WTC11 (cell line): Measurements from ENCODE around the gene PFKFB3. TPM values are rescaled to one million over a fixed set of nuclear protein-coding genes. Genes with fewer than 3 reads are reported as not detected.

Source experiments
- ATAC-seq: fragments of 200-7000 bp; cut with Tn5 transposase; 2 replicates; pipeline ENCODE4 v1.10.0; 2021; ENCODE audit warnings: mild to moderate bottlenecking, moderate library complexity
- CTCF ChIA-PET: fragments of 300-600 bp; sonication (Branson Sonifier 250); formaldehyde crosslinking; loops from one replicate; lab custom pipeline; 2021; ENCODE audit warnings: antibody characterized with exemption; lab: Charles Lee
- POLR2A ChIA-PET: fragments of 350-600 bp; sonication (Branson Sonifier 250); formaldehyde crosslinking; loops from one replicate; lab custom pipeline; 2021; ENCODE audit warnings: antibody characterized with exemption; lab: Charles Lee
- DNase-seq: peaks from one replicate; pipeline ENCODE4 v3.0.0; 2021; ENCODE audit warnings: low spot score
- H3K27ac Mint-ChIP-seq: 2 replicates; pipeline ENCODE4 v1.8.0; 2021; ENCODE audit warnings: mixed read lengths
- H3K27me3 Mint-ChIP-seq: 2 replicates; pipeline ENCODE4 v1.8.0; 2021; ENCODE audit warnings: low read depth, mild to moderate bottlenecking, moderate library complexity, mixed read lengths
- H3K36me3 Mint-ChIP-seq: 2 replicates; pipeline ENCODE4 v1.8.0; 2021; ENCODE audit warnings: mixed read lengths
- H3K4me1 Mint-ChIP-seq: 2 replicates; pipeline ENCODE4 v1.8.0; 2022; ENCODE audit warnings: mixed read lengths
- H3K4me3 Mint-ChIP-seq: 2 replicates; pipeline ENCODE4 v1.8.0; 2021; ENCODE audit warnings: mild to moderate bottlenecking, moderate library complexity, mixed read lengths
- H3K9me3 Mint-ChIP-seq: 2 replicates; pipeline ENCODE4 v1.8.0; 2021; ENCODE audit warnings: mixed read lengths
- CBFB ChIP-seq: sonication (generic); formaldehyde crosslinking; IDR thresholded peaks from 2 replicates; pipeline ENCODE4 v1.8.1; 2022; ENCODE audit warnings: mild to moderate bottlenecking, low read depth, missing genetic modification reagents
- ELF4 ChIP-seq: sonication (generic); formaldehyde crosslinking; IDR thresholded peaks from 2 replicates; pipeline ENCODE4 v1.8.1; 2022; ENCODE audit warnings: low read depth, mild to moderate bottlenecking, moderate library complexity, missing genetic modification reagents
- FOXJ3 ChIP-seq: sonication (generic); formaldehyde crosslinking; IDR thresholded peaks from 2 replicates; pipeline ENCODE4 v1.9.0; 2021; ENCODE audit warnings: missing genetic modification reagents, mild to moderate bottlenecking, borderline replicate concordance
- GTF2I ChIP-seq: fragments of 250-450 bp; sonication (Bioruptor Pico); conservative IDR thresholded peaks from 2 replicates; pipeline ENCODE4 v1.4.0; 2021; ENCODE audit warnings: mild to moderate bottlenecking
- IRF2 ChIP-seq: sonication (generic); formaldehyde crosslinking; IDR thresholded peaks from 2 replicates; pipeline ENCODE4 v1.8.0; 2022; ENCODE audit warnings: low read depth, missing genetic modification reagents, borderline replicate concordance
- JAZF1 ChIP-seq: fragments of 250-450 bp; sonication (Bioruptor Pico); IDR thresholded peaks from 2 replicates; pipeline ENCODE4 v1.9.0; 2021; ENCODE audit warnings: moderate library complexity, mild to moderate bottlenecking, inconsistent platforms
- KAT7 ChIP-seq: sonication (generic); formaldehyde crosslinking; IDR thresholded peaks from 2 replicates; pipeline ENCODE4 v1.8.1; 2023; ENCODE audit warnings: missing genetic modification reagents, mild to moderate bottlenecking, borderline replicate concordance
- MXD4 ChIP-seq: fragments of 250-450 bp; sonication (Bioruptor Pico); IDR thresholded peaks from 2 replicates; pipeline ENCODE4 v1.8.0; 2021; ENCODE audit warnings: mild to moderate bottlenecking, moderate library complexity, borderline replicate concordance
- NFE2L1 ChIP-seq: sonication (generic); formaldehyde crosslinking; IDR thresholded peaks from 2 replicates; pipeline ENCODE4 v1.8.1; 2023; ENCODE audit warnings: missing genetic modification reagents
- NFYB ChIP-seq: sonication (generic); formaldehyde crosslinking; conservative IDR thresholded peaks from 2 replicates; pipeline ENCODE4 v1.8.0; 2022; ENCODE audit warnings: low read depth, missing genetic modification reagents
- OVOL2 ChIP-seq: fragments of 250-450 bp; sonication (Bioruptor Pico); IDR thresholded peaks from 2 replicates; pipeline ENCODE4 v1.9.0; 2021; ENCODE audit warnings: mild to moderate bottlenecking, borderline replicate concordance
- RELA ChIP-seq: sonication (generic); formaldehyde crosslinking; IDR thresholded peaks from 2 replicates; pipeline ENCODE4 v1.8.1; 2022; ENCODE audit warnings: missing genetic modification reagents, mild to moderate bottlenecking, borderline replicate concordance
- SMAD4 ChIP-seq: sonication (generic); formaldehyde crosslinking; IDR thresholded peaks from 2 replicates; pipeline ENCODE4 v1.8.0; 2022; ENCODE audit warnings: mild to moderate bottlenecking, missing genetic modification reagents
- TEAD1 ChIP-seq: sonication (generic); formaldehyde crosslinking; IDR thresholded peaks from 2 replicates; pipeline ENCODE4 v1.8.0; 2022; ENCODE audit warnings: mild to moderate bottlenecking, missing genetic modification reagents
- ZBTB21 ChIP-seq: sonication (generic); formaldehyde crosslinking; IDR thresholded peaks from 2 replicates; pipeline ENCODE4 v1.8.1; 2023; ENCODE audit warnings: mild to moderate bottlenecking, missing genetic modification reagents, borderline replicate concordance
- ZNF263 ChIP-seq: sonication (generic); formaldehyde crosslinking; IDR thresholded peaks from 2 replicates; pipeline ENCODE4 v1.8.1; 2022; ENCODE audit warnings: low read depth, mild to moderate bottlenecking, moderate library complexity, missing genetic modification reagents
- ZNF396 ChIP-seq: fragments of 250-450 bp; sonication (Bioruptor Pico); IDR thresholded peaks from 2 replicates; pipeline ENCODE4 v1.8.0; 2021; ENCODE audit warnings: mild to moderate bottlenecking, moderate library complexity, borderline replicate concordance
- total RNA-seq: library from RNA; stranded (reverse); gene quantifications from 3 replicates; pipeline ENCODE4 v1.2.3, GENCODE V29; 2021
- TF ChIP-seq, protein P1 (sequence below): sonication (generic); formaldehyde crosslinking; IDR thresholded peaks from 2 replicates; pipeline ENCODE4 v1.8.0; 2022; ENCODE audit warnings: missing genetic modification reagents
- TF ChIP-seq, protein P2 (sequence below): sonication (generic); formaldehyde crosslinking; IDR thresholded peaks from 2 replicates; pipeline ENCODE4 v1.8.1; 2022; ENCODE audit warnings: mild to moderate bottlenecking, missing genetic modification reagents, moderate library complexity, borderline replicate concordance
- TF ChIP-seq, protein P3 (sequence below): fragments of 250-450 bp; sonication (Bioruptor Pico); IDR thresholded peaks from 2 replicates; pipeline ENCODE4 v1.9.0; 2021; ENCODE audit warnings: mild to moderate bottlenecking
- TF ChIP-seq, protein P4 (sequence below): sonication (generic); formaldehyde crosslinking; IDR thresholded peaks from 2 replicates; pipeline ENCODE4 v1.8.0; 2022; ENCODE audit warnings: mild to moderate bottlenecking, missing genetic modification reagents
- TF ChIP-seq, protein P5 (sequence below): sonication (generic); formaldehyde crosslinking; IDR thresholded peaks from 2 replicates; pipeline ENCODE4 v1.8.0; 2022; ENCODE audit warnings: mild to moderate bottlenecking, missing genetic modification reagents

The PFKFB3 gene
- total RNA-seq, 1 experiment from 2014 or later: 30.6 TPM

DNA sequence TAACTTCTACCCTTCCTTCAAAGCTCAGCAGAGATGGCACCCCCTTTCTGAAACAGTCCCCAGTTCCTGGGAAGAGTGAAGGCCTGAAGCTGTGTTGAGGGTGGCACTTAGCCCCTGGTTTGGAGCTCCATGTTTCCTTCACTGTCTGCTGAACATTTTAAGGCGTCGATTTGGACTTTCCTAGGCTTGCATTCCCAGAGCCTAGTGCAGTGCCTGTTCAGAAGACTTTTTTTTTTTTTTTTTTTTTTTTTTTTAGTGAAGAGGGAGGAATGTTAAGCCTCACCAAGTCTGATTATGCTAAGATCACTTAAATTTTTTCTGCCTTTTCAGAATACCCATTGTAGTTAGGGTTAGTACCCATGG lies 97.0 kb downstream of the PFKFB3 start (continued):
- TF ChIP-seq, protein P1, sequence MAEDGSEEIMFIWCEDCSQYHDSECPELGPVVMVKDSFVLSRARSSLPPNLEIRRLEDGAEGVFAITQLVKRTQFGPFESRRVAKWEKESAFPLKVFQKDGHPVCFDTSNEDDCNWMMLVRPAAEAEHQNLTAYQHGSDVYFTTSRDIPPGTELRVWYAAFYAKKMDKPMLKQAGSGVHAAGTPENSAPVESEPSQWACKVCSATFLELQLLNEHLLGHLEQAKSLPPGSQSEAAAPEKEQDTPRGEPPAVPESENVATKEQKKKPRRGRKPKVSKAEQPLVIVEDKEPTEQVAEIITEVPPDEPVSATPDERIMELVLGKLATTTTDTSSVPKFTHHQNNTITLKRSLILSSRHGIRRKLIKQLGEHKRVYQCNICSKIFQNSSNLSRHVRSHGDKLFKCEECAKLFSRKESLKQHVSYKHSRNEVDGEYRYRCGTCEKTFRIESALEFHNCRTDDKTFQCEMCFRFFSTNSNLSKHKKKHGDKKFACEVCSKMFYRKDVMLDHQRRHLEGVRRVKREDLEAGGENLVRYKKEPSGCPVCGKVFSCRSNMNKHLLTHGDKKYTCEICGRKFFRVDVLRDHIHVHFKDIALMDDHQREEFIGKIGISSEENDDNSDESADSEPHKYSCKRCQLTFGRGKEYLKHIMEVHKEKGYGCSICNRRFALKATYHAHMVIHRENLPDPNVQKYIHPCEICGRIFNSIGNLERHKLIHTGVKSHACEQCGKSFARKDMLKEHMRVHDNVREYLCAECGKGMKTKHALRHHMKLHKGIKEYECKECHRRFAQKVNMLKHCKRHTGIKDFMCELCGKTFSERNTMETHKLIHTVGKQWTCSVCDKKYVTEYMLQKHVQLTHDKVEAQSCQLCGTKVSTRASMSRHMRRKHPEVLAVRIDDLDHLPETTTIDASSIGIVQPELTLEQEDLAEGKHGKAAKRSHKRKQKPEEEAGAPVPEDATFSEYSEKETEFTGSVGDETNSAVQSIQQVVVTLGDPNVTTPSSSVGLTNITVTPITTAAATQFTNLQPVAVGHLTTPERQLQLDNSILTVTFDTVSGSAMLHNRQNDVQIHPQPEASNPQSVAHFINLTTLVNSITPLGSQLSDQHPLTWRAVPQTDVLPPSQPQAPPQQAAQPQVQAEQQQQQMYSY (CRISPR knock-in tag): no peak
- TF ChIP-seq ZBTB21 (no peak), JAZF1 (no peak)

DNA sequence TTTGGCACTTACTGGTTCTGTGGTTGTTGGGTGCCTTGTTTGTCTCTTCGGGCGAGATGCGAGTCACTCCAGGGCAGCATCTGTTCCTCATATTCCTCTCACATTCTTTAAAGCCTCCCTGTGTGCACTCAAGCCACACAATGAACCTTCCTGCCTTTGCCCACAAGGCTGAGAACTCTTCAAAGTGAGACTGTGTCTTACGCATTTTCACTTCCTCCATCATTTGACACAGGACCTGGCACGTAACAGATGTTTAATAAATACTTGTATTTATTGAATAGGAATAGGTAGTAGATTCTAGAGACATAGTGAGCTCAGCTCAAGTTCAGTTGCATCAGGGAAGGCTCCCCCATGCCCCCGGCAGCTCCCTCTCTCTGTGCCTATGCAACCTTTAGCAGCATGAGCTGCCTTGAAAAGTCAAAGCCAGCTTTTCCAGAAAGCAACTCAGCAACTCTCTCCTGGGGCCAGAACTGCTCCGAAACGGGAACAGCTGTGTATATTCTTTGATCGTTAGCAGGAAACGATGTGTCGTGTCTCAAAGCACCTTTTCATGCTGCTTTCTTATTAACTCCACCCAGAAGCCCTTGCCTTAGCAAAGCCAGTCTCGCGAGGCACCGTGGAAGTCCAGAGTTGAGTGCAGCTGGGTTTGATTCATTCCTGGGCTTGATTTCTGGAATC lies 97.5 kb downstream of the PFKFB3 start:
- Mint-ChIP-seq H3K27ac (no peak overlapping the region), H3K36me3 (no peaks in the 10 kb centered on the region; the same call in 1 of the 2 replicates), H3K4me3 (no peak overlapping the region), H3K27me3 (no peaks in the 10 kb centered on the region), H3K9me3 (peaks cover 5% of the 10 kb centered on the region; the same call in 1 of the 2 replicates), H3K4me1 (peaks cover 8% of the 10 kb centered on the region)
- POLR2A ChIA-PET: no interaction called here
- TF ChIP-seq IRF2 (CRISPR knock-in tag) (no peak), ZNF396 (CRISPR knock-in tag) (no peak), RELA (CRISPR knock-in tag) (no peak), TEAD1 (CRISPR knock-in tag) (no peak), NFE2L1 (CRISPR knock-in tag) (no peak), GTF2I (CRISPR knock-in tag) (no peak), FOXJ3 (no peak), ELF4 (CRISPR knock-in tag) (no peak), NFYB (no peak), OVOL2 (CRISPR knock-in tag) (no peak), MXD4 (CRISPR knock-in tag) (no peak), ZNF263 (CRISPR knock-in tag) (no peak), CBFB (CRISPR knock-in tag) (no peak), KAT7 (CRISPR knock-in tag) (no peak), SMAD4 (no peak)
- TF ChIP-seq, protein P2, sequence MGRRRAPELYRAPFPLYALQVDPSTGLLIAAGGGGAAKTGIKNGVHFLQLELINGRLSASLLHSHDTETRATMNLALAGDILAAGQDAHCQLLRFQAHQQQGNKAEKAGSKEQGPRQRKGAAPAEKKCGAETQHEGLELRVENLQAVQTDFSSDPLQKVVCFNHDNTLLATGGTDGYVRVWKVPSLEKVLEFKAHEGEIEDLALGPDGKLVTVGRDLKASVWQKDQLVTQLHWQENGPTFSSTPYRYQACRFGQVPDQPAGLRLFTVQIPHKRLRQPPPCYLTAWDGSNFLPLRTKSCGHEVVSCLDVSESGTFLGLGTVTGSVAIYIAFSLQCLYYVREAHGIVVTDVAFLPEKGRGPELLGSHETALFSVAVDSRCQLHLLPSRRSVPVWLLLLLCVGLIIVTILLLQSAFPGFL: no peak
- TF ChIP-seq, protein P3, sequence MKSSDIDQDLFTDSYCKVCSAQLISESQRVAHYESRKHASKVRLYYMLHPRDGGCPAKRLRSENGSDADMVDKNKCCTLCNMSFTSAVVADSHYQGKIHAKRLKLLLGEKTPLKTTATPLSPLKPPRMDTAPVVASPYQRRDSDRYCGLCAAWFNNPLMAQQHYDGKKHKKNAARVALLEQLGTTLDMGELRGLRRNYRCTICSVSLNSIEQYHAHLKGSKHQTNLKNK (CRISPR knock-in tag): no peak
- TF ChIP-seq, protein P4, sequence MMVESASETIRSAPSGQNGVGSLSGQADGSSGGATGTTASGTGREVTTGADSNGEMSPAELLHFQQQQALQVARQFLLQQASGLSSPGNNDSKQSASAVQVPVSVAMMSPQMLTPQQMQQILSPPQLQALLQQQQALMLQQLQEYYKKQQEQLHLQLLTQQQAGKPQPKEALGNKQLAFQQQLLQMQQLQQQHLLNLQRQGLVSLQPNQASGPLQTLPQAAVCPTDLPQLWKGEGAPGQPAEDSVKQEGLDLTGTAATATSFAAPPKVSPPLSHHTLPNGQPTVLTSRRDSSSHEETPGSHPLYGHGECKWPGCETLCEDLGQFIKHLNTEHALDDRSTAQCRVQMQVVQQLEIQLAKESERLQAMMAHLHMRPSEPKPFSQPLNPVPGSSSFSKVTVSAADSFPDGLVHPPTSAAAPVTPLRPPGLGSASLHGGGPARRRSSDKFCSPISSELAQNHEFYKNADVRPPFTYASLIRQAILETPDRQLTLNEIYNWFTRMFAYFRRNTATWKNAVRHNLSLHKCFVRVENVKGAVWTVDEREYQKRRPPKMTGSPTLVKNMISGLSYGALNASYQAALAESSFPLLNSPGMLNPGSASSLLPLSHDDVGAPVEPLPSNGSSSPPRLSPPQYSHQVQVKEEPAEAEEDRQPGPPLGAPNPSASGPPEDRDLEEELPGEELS (CRISPR knock-in tag): no peak
- TF ChIP-seq, protein P5, sequence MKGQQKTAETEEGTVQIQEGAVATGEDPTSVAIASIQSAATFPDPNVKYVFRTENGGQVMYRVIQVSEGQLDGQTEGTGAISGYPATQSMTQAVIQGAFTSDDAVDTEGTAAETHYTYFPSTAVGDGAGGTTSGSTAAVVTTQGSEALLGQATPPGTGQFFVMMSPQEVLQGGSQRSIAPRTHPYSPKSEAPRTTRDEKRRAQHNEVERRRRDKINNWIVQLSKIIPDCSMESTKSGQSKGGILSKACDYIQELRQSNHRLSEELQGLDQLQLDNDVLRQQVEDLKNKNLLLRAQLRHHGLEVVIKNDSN (CRISPR knock-in tag): no peak
- no peak for ATAC-seq
- CTCF ChIA-PET: interaction anchor here (1.3 kb wide), 1 partner anchor 102 kb away, joined by 4 read pairs; no protein-coding TSS in a partner anchor
- no peak for DNase-seq
